HG03469 (cell line): ENCODE results near the gene C1orf198.

ENCODE experiments used
- ATAC-seq: cut with Tn5 transposase; IDR thresholded peaks from one replicate; pipeline ENCODE4 v1.9.1; 2021; ENCODE audit warnings: mild to moderate bottlenecking, moderate library complexity, moderate number of reproducible peaks; ENCODE audit not compliant: unreplicated experiment

C1orf198 gene

GRCh38 chr1:230790026-230790425, 78.3 kb downstream of the C1orf198 start:
- ATAC-seq = no peak

- no peak for ATAC-seq
Observed at GRCh38 chr1:230788561-230789275, 79.6 kb downstream of the C1orf198 start.

- ATAC-seq = no peak
Observed at GRCh38 chr1:230787471-230787870, 80.8 kb downstream of the C1orf198 start.
